Putamen (tissue), 1 donor: Measurements from ENCODE around the gene IFT172.
"Not testable (repeated sequence)": the region's sequence is repeated elsewhere in the genome, so short reads cannot be mapped to it uniquely, and the experiment has no call there.

Experiments used
- DNase-seq: peaks from one replicate; pipeline ENCODE4 v3.0.0-alpha.2; 2016; ENCODE audit warnings: low spot score

The IFT172 gene

DNA sequence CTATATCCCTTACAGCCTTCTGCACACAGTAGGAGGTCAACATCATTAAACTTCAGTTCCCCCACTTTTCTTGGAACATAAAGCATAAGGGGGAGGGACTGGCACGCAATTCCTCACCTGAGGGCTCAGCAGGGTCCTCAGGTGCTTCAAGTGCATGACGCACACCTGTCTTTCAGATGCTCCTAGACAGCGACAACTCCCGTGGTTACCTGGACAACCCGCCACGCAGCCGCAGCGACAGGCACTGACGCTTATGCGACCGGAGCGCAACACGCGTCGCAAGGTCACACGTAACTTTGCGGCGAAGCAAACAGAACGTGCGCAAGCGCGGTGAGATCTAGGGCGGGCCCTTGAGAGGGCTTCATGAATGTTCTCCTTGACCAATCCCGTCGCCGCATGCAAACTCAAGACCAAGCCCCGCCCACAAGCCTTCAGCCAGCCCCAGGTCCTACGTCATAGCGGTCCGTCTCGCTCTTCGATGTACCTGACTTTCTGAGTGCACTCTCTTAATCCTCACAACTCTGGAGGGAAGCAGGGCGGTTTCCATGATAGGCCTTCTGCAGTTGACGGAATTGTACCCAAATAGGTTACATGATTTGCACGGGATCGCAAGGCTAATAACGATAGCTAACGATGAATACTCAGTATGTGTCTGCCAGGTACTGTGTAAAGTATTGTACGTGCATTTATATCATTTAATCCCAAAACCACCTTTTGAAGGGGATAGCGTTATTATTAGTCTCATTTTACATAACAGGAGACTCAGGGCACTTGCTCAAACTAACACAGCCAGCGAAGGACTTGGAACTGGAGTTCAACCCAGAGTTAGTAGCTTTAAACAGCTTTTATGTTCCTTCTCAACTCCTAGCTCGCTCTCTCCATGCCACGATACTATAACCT is at the start of gene IFT172:
Gene IFT172, minus strand, starts transcription at position 246 of the 900 bp plus-strand sequence. Its CDS starts 90 bp downstream, at position 156.
- peak; percentile 98 for DNase-seq

DNA sequence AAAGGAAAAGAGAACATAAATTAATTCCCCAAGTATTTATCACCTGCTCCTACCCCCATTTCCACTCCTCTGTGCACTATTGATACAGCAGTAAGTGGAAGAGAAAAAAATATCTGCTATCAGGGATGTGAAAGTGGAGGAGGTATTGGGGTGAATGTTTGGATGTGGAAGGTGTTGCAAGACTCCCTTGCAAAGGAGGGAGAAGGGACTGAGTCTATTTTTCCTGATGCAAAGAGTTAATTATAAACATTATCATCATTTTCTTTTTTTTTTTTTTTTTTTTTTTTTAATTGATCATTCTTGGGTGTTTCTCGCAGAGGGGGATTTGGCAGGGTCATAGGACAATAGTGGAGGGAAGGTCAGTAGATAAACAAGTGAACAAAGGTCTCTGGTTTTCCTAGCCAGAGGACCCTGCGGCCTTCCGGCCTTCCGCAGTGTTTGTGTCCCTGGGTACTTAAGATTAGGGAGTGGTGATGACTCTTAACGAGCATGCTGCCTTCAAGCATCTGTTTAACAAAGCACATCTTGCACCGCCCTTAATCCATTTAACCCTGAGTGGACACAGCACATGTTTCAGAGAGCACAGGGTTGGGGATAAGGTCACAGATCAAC is 49.4 kb upstream of the IFT172 start:
- not testable (repeated sequence) for DNase-seq

GRCh38 chr2:27537287-27537686 is 47.7 kb upstream of the IFT172 start:
- no peak for DNase-seq

DNA sequence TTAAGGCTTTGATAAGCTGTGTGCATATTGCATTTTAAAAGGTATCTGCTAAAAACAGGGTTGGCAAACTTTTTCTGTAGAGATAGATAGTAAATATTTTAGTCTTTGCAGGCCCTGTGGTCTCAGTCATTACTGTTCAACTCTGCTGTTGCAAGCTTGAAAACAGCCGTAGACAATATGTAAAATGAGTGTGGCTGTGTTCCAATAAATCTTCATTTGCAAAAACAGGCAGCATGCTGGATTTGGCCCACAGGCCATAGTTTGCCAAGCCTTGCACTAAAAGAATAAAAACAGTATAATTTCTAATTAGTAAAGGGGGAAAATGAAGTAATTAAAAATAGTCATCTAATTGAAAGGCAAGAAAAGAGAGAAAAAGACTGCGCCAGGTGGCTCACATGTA is 42.4 kb upstream of the IFT172 start:
- DNase-seq, result no peak

- no peak for DNase-seq
Measured at GRCh38 chr2:27527182-27527581, 37.6 kb upstream of the IFT172 start.

GRCh38 chr2:27522400-27522945 is 32.9 kb upstream of the IFT172 start:
- no peak for DNase-seq

GRCh38 chr2:27520316-27520715 is 30.8 kb upstream of the IFT172 start:
- DNase-seq, result no peak

GRCh38 chr2:27518782-27519113 is 29.2 kb upstream of the IFT172 start:
- no peak for DNase-seq

DNA sequence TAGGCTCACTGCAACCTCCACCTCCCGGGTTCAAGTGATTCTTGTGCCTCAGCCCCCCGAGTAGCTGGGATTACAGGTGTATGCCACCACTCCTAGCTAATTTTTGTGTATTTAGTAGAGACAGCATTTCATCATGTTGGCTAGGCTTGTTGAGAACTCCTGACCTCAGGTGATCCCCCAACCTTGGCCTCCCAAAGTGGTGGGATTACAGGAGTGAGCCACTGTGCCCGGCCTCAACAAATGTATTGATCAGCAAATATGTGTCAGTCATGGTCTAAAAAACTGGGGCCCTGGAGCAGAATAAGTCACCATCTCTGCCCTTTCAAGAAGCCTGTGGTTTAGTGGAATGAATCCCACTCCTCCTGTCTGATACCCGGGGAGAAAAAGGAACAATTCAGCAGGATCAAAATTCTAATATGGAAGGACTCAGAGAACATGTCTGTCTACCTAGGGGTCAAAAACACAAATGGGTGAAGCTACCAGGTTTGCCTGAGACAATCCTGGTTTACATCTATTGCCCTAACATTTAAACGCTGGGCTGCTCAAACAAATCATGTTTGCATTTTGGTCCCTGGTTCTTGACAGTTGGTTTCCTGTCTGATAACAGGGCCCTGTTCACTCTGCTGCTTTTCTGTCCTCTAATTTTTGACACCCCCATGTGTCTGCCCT is 28.7 kb upstream of the IFT172 start:
- DNase-seq, result no peak

DNA sequence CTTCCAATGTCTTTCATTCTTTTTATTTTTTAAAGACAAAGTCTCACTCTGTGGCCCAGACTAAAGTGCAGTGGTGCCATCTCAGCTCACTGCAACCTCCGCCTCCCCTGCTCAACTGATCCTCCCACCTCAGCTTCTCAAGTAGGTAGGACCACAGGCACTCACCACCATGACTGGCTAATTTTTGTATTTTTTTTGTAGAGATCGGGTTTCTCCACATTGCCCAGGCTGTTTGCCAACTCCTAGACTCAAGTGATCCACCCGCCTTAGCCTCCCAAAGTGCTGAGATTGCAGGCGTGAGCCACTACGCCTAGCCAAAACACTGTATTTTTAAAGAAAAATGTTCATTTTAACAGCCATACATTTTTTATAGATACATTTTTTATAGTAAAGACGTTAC is 19.8 kb upstream of the IFT172 start:
- no peak for DNase-seq

DNA sequence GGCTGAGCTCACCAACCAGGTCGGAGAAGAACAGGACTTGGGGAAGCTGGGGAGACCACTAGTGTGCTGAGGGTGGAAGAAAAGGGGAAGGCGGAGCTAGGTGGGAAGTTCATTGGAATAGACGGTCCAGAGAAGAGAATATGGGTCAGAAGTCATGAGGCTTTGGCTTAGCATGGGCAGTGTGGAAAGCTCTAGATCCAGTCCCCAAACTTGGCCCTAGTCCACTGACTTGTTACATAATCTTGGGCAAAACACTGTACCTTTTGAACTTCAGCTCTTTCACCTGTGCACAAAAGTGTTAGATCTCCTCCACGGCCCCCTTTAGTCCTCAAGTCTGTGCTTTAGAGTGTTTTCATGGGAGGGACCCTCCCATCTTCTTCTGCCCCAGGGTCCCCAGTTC is 17.8 kb upstream of the IFT172 start:
- DNase-seq, result no peak

GRCh38 chr2:27506587-27506986 is 17.0 kb upstream of the IFT172 start:
- no peak for DNase-seq

DNA sequence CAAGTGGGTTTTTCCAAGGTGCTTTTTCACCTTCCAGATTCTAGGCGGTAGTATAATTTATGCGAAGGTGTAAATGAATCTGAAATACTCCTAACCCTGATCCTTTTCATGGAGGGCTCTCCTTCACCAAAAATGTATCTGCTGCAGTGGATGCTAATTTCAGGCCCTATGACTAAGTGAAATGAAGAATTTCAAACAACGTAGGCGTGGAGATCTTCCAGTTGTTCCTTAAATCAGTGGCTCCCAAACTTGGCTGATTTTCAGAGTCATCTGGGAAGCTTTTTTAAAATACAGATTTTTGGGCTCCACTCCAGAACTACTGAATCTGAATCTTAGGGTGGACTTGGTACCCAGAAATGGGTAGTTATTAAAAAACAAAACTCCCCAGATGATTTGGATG is 12.6 kb upstream of the IFT172 start:
- peak; percentile 34 for DNase-seq

GRCh38 chr2:27501042-27501441 is 11.5 kb upstream of the IFT172 start:
- no peak for DNase-seq

- DNase-seq, result no peak
Measured at GRCh38 chr2:27498975-27499374, 9.4 kb upstream of the IFT172 start.

DNA sequence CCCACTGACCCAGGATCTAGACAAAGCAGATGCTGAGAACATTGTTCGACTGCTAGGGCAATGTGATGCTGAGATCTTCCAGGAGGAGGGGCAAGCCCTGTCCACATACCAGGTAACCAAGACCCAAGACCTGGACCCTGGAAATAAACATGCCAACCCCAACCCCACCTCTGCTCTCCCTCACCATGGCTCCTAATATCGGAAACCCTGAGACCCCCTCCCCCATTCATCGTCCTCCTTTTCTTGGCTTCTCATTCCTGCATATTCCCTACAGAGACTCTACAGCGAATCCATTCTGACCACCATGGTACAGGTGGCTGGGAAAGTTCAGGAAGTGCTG is 7.7 kb upstream of the IFT172 start:
- DNase-seq, result no peak

GRCh38 chr2:27496357-27497287 is 7.1 kb upstream of the IFT172 start, which contains the start of gene GCKR:
TSS of gene GCKR (plus strand) at chr2:27496839. CDS start at chr2:27496905, 66 bp downstream.
- DNase-seq, result no peak

DNA sequence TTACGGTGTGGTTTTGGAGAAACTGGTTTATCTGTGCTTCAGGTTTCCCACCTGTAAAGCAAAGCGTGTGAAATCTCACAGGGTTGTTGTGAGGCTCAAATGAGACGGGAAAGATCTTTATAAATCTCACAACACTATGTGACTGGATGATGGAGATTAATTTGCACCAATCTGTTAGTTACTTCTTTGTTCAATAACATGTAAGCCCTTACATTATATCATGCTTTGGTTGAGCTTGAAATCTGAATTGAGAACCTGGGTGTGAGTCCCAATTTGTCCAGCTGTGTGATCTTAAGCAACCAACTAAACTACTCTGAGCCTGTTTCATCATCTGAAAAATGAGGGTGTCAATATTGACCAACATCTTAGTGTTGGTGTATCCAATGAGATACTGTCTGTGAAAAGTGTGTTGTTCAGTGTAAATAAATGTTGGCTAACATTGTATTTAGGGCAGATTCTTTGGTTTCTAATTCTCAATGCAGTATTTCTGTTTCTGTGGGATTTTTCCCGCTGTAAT is 6.4 kb upstream of the IFT172 start:
- no peak for DNase-seq

GRCh38 chr2:27494944-27495554 is 5.5 kb upstream of the IFT172 start, which contains the start of gene FNDC4:
TSS of gene FNDC4 (minus strand) at chr2:27495200. CDS start at chr2:27494679, 521 bp downstream.
- no peak for DNase-seq

DNA sequence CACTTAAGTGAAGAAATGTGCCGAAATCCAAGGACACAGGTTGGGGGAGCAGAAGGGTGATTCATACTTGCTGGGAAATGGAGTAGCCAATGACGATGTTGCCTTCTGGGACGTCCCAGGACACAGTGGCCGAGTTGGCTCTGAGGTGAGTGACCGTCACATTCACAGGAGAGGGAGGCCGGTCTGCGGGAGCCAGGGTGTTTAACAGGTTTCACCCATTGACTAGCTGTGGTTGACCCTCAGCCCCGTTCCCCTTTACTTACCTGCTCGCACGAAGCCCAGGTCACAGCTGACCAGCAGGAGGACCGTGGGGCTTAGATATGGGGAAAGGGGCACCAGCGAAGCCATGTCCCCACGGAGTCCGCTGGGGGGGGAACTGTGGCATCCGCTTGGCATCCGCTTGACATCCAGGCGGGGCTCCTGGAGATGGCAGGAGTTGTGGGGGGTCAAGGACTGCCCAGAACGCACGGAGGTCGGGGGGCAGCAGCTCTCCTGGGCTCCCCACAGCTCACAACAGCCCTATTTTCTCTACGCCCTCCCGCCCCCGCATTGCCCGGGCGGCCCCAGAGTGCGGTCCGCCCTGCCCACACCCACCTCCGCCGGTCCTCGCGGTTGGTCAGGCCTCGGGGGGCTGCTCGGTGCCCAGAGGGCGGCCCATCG is 4.9 kb upstream of the IFT172 start:
- DNase-seq, result no peak
